ENCODE measurements around the gene KRTAP10-6.
"Not testable (repeated sequence)": the region's sequence is repeated elsewhere in the genome, so short reads cannot be mapped to it uniquely, and the experiment has no call there.

The KRTAP10-6 gene

DNA sequence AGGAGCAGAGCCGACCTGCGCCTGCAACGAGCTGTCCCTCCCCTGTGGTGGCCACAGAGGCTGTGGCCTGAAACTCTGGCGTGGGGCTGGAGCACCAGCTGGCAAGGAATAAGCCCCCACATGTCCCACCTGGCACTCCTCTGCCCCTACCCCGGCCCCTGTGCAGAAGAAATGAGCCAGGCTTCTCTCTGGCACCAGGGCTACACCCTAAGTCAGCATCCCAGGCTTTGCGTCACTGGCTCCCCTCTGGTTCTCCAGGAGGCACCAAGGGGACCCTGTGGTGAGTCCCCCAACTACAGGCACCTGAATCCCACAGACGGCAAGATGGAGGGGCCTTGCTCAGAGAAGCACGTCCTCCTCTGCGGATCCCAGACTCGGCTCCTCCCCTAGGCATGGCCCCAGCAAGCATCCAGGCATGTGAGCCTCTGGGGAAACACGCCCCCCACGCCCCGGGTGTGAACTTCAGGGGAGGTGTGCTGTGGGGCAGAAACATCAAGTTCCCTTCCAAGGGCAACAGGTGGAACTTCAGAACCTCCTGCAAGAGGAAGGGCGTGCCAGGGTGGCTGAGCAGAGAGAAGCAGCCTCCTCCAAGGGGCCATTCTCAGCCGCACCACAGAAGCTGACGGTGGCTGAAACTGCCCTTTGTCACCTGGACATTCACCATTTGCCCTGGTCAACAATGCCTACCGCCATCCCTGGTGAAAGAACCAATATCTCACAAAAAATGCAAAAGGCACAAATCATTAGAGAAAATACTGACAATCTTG, 11.0 kb upstream of the KRTAP10-6 start:
- no peak overlapping the region for H3K4me3 ChIP-seq (ENCODE audit: low read depth, low read length)
- TF ChIP-seq, protein P1, sequence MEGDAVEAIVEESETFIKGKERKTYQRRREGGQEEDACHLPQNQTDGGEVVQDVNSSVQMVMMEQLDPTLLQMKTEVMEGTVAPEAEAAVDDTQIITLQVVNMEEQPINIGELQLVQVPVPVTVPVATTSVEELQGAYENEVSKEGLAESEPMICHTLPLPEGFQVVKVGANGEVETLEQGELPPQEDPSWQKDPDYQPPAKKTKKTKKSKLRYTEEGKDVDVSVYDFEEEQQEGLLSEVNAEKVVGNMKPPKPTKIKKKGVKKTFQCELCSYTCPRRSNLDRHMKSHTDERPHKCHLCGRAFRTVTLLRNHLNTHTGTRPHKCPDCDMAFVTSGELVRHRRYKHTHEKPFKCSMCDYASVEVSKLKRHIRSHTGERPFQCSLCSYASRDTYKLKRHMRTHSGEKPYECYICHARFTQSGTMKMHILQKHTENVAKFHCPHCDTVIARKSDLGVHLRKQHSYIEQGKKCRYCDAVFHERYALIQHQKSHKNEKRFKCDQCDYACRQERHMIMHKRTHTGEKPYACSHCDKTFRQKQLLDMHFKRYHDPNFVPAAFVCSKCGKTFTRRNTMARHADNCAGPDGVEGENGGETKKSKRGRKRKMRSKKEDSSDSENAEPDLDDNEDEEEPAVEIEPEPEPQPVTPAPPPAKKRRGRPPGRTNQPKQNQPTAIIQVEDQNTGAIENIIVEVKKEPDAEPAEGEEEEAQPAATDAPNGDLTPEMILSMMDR (IDR thresholded peaks at IDR 0.05; ENCODE audit: insufficient read depth, low read depth, low read length, missing control alignments): no peak
- no peak for DNase-seq (ENCODE audit: low read depth)

DNA sequence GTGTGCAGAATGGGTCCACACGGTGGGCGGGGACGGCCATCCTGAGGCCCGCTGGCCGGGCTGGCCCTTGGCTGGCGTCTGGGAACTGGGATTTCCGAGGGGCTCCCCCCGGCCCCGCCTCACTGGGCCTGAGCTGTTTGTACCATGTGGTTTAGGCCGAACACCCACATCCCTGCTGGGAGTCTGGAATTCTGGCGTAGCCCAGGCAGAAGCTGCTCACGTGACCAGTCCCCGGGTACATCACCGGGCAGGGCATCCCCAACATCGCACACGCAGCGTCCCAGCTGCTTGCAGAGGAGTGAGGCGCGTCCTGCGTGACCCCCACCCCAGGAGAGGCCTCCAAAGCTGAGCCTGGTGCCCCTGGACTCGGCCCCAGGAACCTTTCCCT, 10.2 kb upstream of the KRTAP10-6 start:
- no peak for DNase-seq (ENCODE audit: low read depth)
- no peak overlapping the region for H3K4me3 ChIP-seq (ENCODE audit: low read depth, low read length)
- TF ChIP-seq, protein P1 (IDR thresholded peaks at IDR 0.05; ENCODE audit: insufficient read depth, low read depth, low read length, missing control alignments): no peak

DNA sequence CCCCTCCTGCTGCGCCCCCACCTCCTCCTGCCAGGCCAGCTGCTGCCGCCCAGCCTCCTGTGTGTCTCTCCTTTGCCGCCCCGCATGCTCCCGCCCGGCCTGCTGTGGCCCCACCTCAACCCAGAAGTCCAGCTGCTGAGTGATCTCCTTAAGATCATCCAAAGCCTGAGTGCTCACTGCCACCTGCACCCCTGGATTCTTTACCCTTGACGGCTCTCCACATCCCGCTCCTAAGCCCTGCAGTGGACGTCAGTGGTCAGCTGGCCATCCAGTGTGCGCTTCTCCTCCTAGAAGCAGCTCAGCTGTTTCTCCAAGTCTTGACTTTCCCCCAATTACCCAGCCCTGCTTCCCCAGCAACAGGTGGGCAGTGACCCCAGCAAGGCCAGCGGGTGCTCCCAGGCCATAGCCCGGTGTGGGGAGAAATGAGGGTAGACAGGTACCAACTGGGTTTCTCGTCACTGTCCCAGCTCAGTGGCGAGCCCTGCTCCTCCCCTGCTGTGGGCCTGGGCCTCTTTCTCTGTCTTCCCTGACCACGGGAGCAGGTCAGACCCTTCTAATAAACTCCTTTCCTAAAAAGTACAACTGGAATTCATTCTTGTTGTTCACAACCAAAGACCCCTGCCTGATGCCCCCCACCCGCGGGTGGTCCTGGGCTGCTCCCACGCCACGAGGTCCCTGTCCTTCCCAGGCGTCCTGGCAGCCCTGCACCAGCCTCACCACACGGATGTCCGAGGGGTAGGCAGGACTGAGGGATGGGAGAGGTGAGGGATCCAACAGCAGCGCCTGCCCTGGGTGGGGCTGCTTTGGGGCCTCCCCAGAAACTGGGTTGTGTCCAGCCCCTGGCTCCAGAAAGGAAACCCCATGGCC, 9.5 kb upstream of the KRTAP10-6 start:
- TF ChIP-seq, protein P1 (IDR thresholded peaks at IDR 0.05; ENCODE audit: insufficient read depth, low read depth, low read length, missing control alignments): no peak
- no peak for DNase-seq (ENCODE audit: low read depth)
- H3K4me3 ChIP-seq (ENCODE audit: low read depth, low read length): no peak overlapping the region

DNA sequence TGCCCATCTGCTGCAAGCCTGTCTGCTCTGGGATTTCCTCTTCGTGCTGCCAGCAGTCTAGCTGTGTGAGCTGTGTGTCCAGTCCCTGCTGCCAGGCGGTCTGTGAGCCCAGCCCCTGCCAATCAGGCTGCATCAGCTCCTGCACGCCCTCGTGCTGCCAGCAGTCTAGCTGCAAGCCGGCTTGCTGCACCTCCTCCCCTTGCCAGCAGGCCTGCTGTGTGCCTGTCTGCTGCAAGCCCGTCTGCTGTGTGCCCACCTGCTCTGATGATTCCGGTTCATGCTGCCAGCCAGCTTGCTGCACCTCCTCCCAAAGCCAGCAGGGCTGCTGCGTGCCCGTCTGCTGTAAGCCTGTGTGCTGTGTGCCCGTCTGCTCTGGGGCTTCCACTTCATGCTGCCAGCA, 8.8 kb upstream of the KRTAP10-6 start:
- DNase-seq (ENCODE audit: low read depth); H3K4me3 ChIP-seq (ENCODE audit: low read depth, low read length): not testable (repeated sequence)

DNA sequence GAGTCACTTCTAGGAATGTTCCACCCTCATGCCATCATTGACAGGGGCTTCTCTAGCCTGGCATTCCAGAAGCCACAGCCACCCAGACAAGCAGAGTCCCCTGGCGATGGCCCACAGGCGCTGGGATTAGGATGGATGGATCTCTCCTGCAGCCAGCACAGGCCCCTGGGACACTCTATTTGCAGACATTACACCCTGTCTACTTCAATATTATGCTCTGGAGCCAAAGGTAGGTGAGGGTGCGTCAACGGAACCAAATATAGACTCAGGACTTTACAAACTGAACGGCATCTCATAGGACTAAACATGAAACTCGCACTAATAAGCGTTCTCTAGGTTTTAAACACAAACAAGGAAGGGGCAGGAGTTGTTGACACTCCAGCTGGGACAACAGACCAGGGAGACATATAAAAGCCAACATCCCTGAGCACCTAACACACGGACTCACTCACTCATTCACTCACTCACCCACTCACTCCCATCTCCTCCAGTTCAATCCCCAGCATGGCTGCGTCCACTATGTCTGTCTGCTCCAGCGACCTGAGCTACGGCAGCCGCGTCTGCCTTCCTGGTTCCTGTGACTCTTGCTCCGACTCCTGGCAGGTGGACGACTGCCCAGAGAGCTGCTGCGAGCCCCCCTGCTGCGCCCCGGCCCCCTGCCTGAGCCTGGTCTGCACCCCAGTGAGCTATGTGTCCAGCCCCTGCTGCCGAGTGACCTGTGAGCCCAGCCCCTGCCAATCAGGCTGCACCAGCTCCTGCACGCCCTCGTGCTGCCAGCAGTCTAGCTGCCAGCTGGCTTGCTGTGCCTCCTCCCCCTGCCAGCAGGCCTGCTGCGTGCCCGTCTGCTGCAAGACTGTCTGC, 8.0 kb upstream of the KRTAP10-6 start, which contains the start of gene KRTAP10-7:
Gene KRTAP10-7, plus strand, starts transcription at position 480 of the 861 bp plus-strand sequence. Its CDS starts 25 bp downstream, at position 505.
- not testable (repeated sequence) for H3K4me3 ChIP-seq (ENCODE audit: low read depth, low read length); DNase-seq (ENCODE audit: low read depth)

DNA sequence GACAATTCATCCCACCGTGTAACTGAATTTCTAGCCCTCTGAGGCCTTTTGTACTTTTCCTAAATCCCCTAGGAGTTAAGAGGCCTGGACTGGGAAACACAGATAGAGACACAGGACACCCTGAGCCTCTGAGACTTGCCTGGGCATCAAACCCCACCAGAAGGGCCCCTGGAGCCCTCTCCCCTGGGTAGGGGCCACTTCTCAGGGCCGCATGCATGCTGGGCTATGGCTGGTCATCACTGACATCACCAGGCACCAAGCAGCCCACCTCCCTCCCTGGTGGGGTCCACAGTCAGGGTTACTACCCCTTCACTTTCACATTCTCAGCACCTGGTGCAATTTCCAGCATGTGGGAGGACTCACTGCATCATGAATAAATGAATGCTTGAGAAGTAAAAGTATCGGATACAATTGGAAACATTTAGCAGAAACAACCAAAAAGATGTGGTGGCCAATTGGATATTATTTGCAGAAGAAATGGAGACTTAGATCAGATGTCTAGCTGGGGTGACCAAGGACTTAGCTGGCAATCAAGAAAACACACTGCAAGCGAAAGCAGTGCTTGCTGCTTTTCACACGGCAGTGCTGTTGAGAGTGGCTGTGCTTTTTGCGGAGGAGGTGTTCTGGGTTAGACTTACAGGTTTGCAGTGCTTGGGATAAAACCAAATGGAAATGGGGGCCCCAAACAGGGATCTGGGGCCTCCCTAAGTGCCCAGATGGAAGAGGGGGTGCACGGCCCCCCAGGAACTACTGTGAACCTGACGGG, 7.1 kb upstream of the KRTAP10-6 start:
- DNase-seq (ENCODE audit: low read depth): no peak
- TF ChIP-seq, protein P1 (IDR thresholded peaks at IDR 0.05; ENCODE audit: insufficient read depth, low read depth, low read length, missing control alignments): no peak
- no peak overlapping the region for H3K4me3 ChIP-seq (ENCODE audit: low read depth, low read length)

DNA sequence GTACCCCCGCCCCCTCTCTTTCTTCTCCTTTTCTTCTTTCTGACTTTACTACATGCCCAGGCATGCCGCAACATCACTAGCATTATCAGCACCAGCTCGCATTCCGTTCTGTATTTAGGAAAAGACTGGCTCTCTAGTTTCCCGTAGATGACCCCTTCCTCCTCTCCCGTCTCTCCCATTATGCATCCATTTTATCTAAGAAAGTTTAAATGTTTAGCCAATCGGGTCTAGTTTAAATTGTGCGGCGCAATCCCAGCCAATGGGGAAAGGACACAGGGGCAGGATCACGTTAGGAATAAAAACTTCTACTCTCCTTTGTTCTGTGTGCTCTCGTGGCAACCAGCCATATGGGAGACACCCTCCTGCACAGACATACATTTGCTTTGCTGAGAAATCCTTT, 5.8 kb upstream of the KRTAP10-6 start:
- TF ChIP-seq, protein P1 (IDR thresholded peaks at IDR 0.05; ENCODE audit: insufficient read depth, low read depth, low read length, missing control alignments): no peak
- no peak for DNase-seq (ENCODE audit: low read depth)
- no peak overlapping the region for H3K4me3 ChIP-seq (ENCODE audit: low read depth, low read length)
